Activated T-helper 1 cell treated with anti-CD3 and anti-CD28 coated beads, Interleukin-12 subunit alpha, Interleukin-12 subunit beta, Interleukin-2, Interleukin-4 antibody, amounts not matched to agents 30 ng/mL and 10 ng/mL and 1 ng/mL, durations not matched to agents 14 hours and 24 hours and 36 hours (primary cell): ENCODE measurements around the gene FAM131A. TPM values are rescaled to one million over a fixed set of nuclear protein-coding genes. Genes with fewer than 3 reads are reported as not detected.

Experiments used
- DNase-seq: peaks from one replicate; pipeline ENCODE4 v3.0.0; 2021; ENCODE audit warnings: low spot score
- H3K27ac Mint-ChIP-seq: one replicate; pipeline ENCODE4 v1.8.0; 2021; ENCODE audit warnings: mild to moderate bottlenecking, mixed read lengths
- H3K27me3 Mint-ChIP-seq: one replicate; pipeline ENCODE4 v1.8.0; 2022; ENCODE audit warnings: mild to moderate bottlenecking, moderate library complexity, mixed read lengths; ENCODE audit not compliant: insufficient read depth
- H3K36me3 Mint-ChIP-seq: one replicate; pipeline ENCODE4 v1.8.0; 2021; ENCODE audit warnings: low read depth, mixed read lengths
- H3K4me1 Mint-ChIP-seq: one replicate; pipeline ENCODE4 v1.8.0; 2021; ENCODE audit warnings: low read depth, mixed read lengths
- H3K4me3 Mint-ChIP-seq: one replicate; pipeline ENCODE4 v1.8.0; 2021; ENCODE audit warnings: mild to moderate bottlenecking, moderate library complexity, mixed read lengths
- H3K9me3 Mint-ChIP-seq: one replicate; pipeline ENCODE4 v1.8.0; 2021; ENCODE audit warnings: mixed read lengths
- intact Hi-C: fragments of 100-400 bp; cut with micrococcal nuclease; formaldehyde crosslinking; loops from one replicate; pipeline ENCODE4 v1.15.1; 2024
- total RNA-seq: library from RNA; stranded (reverse); gene quantifications from 2 replicates; pipeline ENCODE4 v1.2.3, GENCODE V29; 2022

FAM131A gene
- total RNA-seq, 1 donor from 2014 or later = 9.2 TPM

DNA sequence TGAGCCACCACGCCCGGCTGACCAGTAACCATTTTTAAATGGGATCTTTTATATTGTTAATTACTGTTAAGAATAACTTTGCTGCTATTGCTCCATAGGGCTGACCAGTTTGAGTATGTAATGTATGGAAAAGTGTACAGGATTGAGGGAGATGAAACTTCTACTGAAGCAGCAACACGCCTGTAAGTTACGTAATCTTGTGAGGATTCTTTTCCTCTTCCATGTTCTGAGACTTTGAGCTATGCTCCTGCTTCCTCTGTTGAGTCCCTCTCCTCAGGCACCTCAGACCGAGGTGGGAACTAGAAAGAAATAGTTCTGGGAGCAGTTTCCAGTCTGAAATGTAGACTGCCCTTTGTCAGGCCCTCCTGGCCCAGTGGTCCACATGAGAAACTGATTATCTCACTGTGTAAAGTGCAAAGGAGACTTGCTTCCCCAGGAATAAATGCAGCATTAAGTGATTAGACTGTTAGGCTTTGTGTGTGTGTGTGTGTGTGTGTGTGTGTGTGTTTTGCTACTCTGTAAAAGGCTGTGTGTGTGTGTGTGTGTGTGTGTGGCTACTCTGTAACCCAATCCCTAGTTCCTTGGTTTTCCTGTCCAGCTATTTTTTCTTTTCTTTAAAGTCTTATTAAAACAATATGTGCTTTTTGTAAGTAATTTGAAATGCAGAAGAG lies 29.4 kb downstream of the FAM131A start:
- intact Hi-C loops = no loop called here
- Mint-ChIP-seq H3K27me3 (no peaks in the 10 kb centered on the region), H3K4me1 (peaks cover 23% of the 10 kb centered on the region), H3K9me3 (no peaks in the 10 kb centered on the region), H3K27ac (no peak overlapping the region), H3K36me3 (peaks cover 50% of the 10 kb centered on the region), H3K4me3 (no peak overlapping the region)
- no peak for DNase-seq

GRCh38 chr3:184368116-184368515 lies 30.7 kb downstream of the FAM131A start:
- no peak for DNase-seq
- H3K27me3 Mint-ChIP-seq = no peaks in the 10 kb centered on the region
- H3K27ac Mint-ChIP-seq = peak overlapping the region; percentile 40
- H3K4me3 Mint-ChIP-seq = no peak overlapping the region
- H3K4me1 Mint-ChIP-seq = peaks cover 24% of the 10 kb centered on the region
- H3K9me3 Mint-ChIP-seq = no peaks in the 10 kb centered on the region
- intact Hi-C loops = no loop called here
- peaks cover 50% of the 10 kb centered on the region for H3K36me3 Mint-ChIP-seq

GRCh38 chr3:184368586-184369183 lies 31.3 kb downstream of the FAM131A start:
- DNase-seq = no peak
- Mint-ChIP-seq H3K4me1 (peaks cover 24% of the 10 kb centered on the region), H3K27ac (no peak overlapping the region), H3K9me3 (no peaks in the 10 kb centered on the region), H3K36me3 (peaks cover 45% of the 10 kb centered on the region), H3K27me3 (no peaks in the 10 kb centered on the region), H3K4me3 (no peak overlapping the region)
- intact Hi-C loops = no loop called here

DNA sequence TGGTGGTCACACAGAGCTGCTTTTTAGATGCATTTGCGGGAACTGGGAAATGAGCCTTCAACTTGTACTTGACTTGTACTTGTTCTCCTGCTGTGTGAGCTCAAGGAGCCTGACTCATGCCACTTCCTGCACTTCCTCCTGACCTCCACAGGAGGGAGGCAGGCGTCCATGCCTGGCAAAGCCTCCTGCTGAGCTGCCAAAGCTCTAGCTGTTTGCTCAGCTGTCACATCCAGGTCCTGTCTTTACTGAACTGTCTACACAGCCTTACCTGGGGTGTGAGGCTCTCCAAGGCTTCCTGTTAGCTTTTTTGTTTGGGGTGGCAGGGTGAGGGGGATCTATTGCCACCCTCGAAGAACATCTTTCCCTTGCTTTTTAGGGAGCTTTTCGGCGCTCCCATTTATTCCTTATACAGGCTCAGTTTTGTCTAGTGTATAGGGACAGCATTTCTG lies 34.2 kb downstream of the FAM131A start:
- no peak overlapping the region for H3K27ac Mint-ChIP-seq
- peaks cover 20% of the 10 kb centered on the region for H3K27me3 Mint-ChIP-seq
- H3K9me3 Mint-ChIP-seq = no peaks in the 10 kb centered on the region
- peaks cover 31% of the 10 kb centered on the region for H3K36me3 Mint-ChIP-seq
- intact Hi-C loops = loop anchor here (1.0 kb wide), 2 partner anchors 142 to 173 kb away; no protein-coding TSS in a partner anchor
- DNase-seq = peak; percentile 44
- peaks cover 11% of the 10 kb centered on the region for H3K4me1 Mint-ChIP-seq
- H3K4me3 Mint-ChIP-seq = no peak overlapping the region

GRCh38 chr3:184372296-184372821 lies 35.0 kb downstream of the FAM131A start:
- no peak overlapping the region for H3K27ac Mint-ChIP-seq
- H3K4me1 Mint-ChIP-seq = peaks cover 11% of the 10 kb centered on the region
- peaks cover 28% of the 10 kb centered on the region for H3K27me3 Mint-ChIP-seq
- H3K36me3 Mint-ChIP-seq = peaks cover 23% of the 10 kb centered on the region
- H3K4me3 Mint-ChIP-seq = no peak overlapping the region
- no peak for DNase-seq
- H3K9me3 Mint-ChIP-seq = no peaks in the 10 kb centered on the region
- intact Hi-C loops = no loop called here

DNA sequence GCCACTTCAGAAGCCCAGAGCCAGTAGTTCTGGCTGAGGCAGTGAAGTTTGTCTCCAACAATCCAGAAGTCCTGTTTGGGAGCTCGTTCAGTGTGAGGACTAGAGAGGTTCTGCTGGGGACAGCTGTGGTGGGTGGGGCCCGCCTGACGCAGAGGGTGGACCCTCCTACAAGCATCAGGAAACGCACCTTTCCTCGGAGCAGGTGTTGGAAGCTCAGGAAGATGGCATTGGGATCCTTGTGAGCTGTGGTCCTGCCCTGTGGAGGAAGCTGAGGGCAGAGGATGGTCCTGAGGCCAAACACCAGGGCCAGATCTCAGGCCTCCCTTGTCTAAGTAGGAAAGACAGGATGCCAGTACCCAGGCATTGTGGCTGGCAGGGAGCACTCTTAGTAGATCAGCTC lies 35.5 kb downstream of the FAM131A start:
- H3K36me3 Mint-ChIP-seq = peaks cover 19% of the 10 kb centered on the region
- no peak overlapping the region for H3K27ac Mint-ChIP-seq
- no peaks in the 10 kb centered on the region for H3K9me3 Mint-ChIP-seq
- DNase-seq = no peak
- intact Hi-C loops = no loop called here
- H3K27me3 Mint-ChIP-seq = peaks cover 33% of the 10 kb centered on the region
- peaks cover 7% of the 10 kb centered on the region for H3K4me1 Mint-ChIP-seq
- H3K4me3 Mint-ChIP-seq = no peak overlapping the region

DNA sequence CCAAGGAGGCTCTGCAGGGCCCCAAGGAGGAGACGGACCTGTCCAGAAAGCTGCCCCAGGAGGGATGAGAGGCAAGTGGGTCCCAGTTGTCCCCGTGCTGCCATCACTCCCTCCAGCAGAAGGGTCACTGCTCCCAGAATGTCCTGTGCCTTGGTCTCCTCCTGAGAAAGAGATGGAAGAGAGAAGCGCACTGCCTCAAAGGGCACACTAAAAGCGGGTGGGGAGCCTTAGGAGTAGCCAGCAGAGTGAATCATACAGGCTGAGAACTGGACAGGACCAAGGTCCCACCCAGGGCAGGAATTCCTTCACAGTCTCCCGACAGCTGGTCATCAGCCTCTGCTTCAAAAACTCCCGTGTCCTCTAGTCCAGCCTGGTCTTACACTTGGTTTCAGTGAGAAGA lies 36.0 kb downstream of the FAM131A start:
- H3K27me3 Mint-ChIP-seq = peaks cover 38% of the 10 kb centered on the region
- H3K4me3 Mint-ChIP-seq = no peak overlapping the region
- H3K27ac Mint-ChIP-seq = no peak overlapping the region
- DNase-seq = no peak
- intact Hi-C loops = no loop called here
- peaks cover 15% of the 10 kb centered on the region for H3K36me3 Mint-ChIP-seq
- H3K4me1 Mint-ChIP-seq = peaks cover 5% of the 10 kb centered on the region
- no peaks in the 10 kb centered on the region for H3K9me3 Mint-ChIP-seq

- H3K27ac Mint-ChIP-seq = no peak overlapping the region
- no peak for DNase-seq
- peaks cover 5% of the 10 kb centered on the region for H3K4me1 Mint-ChIP-seq
- peaks cover 52% of the 10 kb centered on the region for H3K27me3 Mint-ChIP-seq
- H3K4me3 Mint-ChIP-seq = no peak overlapping the region
- H3K36me3 Mint-ChIP-seq = no peaks in the 10 kb centered on the region
- H3K9me3 Mint-ChIP-seq = no peaks in the 10 kb centered on the region
- intact Hi-C loops = no loop called here
Observed at GRCh38 chr3:184375747-184376461, 38.5 kb downstream of the FAM131A start.

- intact Hi-C loops = no loop called here
- no peaks in the 10 kb centered on the region for H3K9me3 Mint-ChIP-seq
- no peak overlapping the region for H3K27ac Mint-ChIP-seq
- peaks cover 66% of the 10 kb centered on the region for H3K27me3 Mint-ChIP-seq
- H3K4me1 Mint-ChIP-seq = no peaks in the 10 kb centered on the region
- no peak overlapping the region for H3K4me3 Mint-ChIP-seq
- no peaks in the 10 kb centered on the region for H3K36me3 Mint-ChIP-seq
- no peak for DNase-seq
Observed at GRCh38 chr3:184377374-184377773, 40.0 kb downstream of the FAM131A start.

DNA sequence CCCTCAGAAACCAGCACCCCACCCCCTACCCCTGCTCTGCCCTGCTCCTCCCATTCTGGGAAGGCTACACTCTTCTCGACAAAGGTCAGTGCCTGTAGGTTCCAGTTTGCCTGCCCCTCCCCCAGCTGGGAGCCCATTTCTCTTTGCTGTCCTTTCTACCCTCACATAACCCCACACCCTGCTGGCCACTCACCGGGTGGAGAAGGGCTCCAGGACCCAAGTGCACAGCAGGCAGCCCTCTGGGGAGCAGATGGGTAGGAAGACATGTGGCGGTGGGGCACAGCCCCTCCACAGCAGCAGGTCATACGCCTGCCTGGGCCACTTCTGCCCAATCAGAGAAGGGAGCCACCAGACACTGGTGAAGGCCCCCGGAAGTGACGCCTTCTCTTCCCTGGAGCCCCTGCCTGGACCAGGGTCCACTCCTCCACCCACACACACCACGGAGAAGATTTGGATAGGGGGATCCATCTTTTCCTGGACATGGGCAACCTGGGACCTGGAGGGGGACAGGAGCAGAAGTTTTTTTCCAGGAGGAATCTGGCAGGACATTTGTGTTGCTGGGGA lies 40.6 kb downstream of the FAM131A start, which contains the start of gene THPO:
Gene THPO, minus strand, starts transcription at position 326 of the 564 bp plus-strand sequence. CDS start 1,948 bp downstream, outside the sequence.
- no peaks in the 10 kb centered on the region for H3K9me3 Mint-ChIP-seq
- H3K36me3 Mint-ChIP-seq = no peaks in the 10 kb centered on the region
- H3K27me3 Mint-ChIP-seq = peaks cover 70% of the 10 kb centered on the region
- H3K27ac Mint-ChIP-seq = no peak within 1 kb of the TSS
- peak within 1 kb of the TSS; percentile 40 for H3K4me3 Mint-ChIP-seq
- intact Hi-C loops = no loop called here
- no peak for DNase-seq
- no peaks in the 10 kb centered on the region for H3K4me1 Mint-ChIP-seq

DNA sequence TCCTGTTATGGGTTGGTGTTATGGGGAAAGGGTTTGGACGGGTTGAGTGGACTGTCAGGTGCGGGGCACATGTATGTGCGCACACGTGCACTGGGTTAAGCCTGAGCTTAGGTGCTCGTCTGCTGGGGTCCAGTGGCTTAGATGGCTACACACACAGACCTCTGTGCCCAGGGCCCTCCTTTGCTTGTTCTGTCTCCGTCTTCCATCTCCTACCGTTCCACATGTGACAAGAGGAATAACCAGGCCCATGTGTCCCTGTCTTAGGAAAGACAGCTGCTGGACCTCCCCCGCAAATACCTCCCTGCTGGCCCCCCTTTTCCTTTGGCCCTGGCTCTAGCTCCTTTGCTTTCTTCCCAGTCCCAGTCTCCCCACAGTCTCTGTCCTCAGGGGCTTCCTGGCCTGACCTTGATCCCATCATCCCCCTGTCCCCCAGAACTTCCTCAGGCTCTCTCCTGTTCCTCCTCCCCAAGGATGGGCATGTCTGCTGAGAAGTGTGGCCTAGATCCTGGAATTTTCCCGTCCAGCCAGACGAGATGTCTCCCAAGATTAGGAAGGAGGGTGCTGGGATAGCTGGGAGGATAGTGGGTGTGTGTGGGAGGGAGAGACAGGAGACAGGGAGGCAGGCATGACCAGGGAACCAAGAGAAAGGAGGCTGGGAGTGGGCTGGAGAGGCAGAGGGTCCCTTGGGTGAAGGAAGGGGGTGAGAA lies 41.4 kb downstream of the FAM131A start:
- peaks cover 71% of the 10 kb centered on the region for H3K27me3 Mint-ChIP-seq
- no peak for DNase-seq
- H3K9me3 Mint-ChIP-seq = no peaks in the 10 kb centered on the region
- intact Hi-C loops = no loop called here
- no peaks in the 10 kb centered on the region for H3K36me3 Mint-ChIP-seq
- H3K4me3 Mint-ChIP-seq = peak overlapping the region; percentile 40
- H3K27ac Mint-ChIP-seq = no peak overlapping the region
- no peaks in the 10 kb centered on the region for H3K4me1 Mint-ChIP-seq
